MM.1S (cell line): Measurements from ENCODE around the gene GPR62.

Experiments
- DNase-seq: peaks from one replicate; pipeline ENCODE4 v3.0.0-alpha.2; 2015
- H2AFZ ChIP-seq: fragments of 300-600 bp; sonication (generic); 2 replicates; pipeline ENCODE4 v1.6.0; 2016; ENCODE audit warnings: antibody characterized with exemption, low read length
- H3F3A ChIP-seq: fragments of 300-600 bp; sonication (generic); 2 replicates; pipeline ENCODE4 v1.6.1; 2016; ENCODE audit warnings: mild to moderate bottlenecking, antibody characterized with exemption, low read length, moderate library complexity, mixed read lengths; ENCODE audit not compliant: insufficient read depth
- H3K27ac ChIP-seq: fragments of 300-600 bp; sonication (generic); 2 replicates; pipeline ENCODE4 v1.5.1; 2016; ENCODE audit warnings: mild to moderate bottlenecking, low read length
- H3K27me3 ChIP-seq: fragments of 300-600 bp; sonication (generic); replicated peaks from 2 replicates; pipeline ENCODE4 v1.6.0; 2016; ENCODE audit warnings: low read length; ENCODE audit not compliant: insufficient read depth
- H3K36me3 ChIP-seq: fragments of 300-600 bp; sonication (generic); replicated peaks from 2 replicates; pipeline ENCODE4 v1.6.1; 2016; ENCODE audit warnings: mild to moderate bottlenecking, low read length, mixed read lengths; ENCODE audit not compliant: insufficient read depth
- H3K4me1 ChIP-seq: fragments of 300-600 bp; sonication (generic); 2 replicates; pipeline ENCODE4 v1.6.1; 2016; ENCODE audit warnings: low read length, mixed read lengths
- H3K4me2 ChIP-seq: fragments of 300-600 bp; sonication (generic); 2 replicates; pipeline ENCODE4 v1.6.0; 2016; ENCODE audit warnings: low read depth, low read length
- H3K4me3 ChIP-seq: fragments of 300-600 bp; sonication (generic); 2 replicates; pipeline ENCODE4 v1.5.1; 2016; ENCODE audit warnings: low read length, mixed read lengths
- H3K79me2 ChIP-seq: fragments of 300-600 bp; sonication (generic); 2 replicates; pipeline ENCODE4 v1.6.1; 2016; ENCODE audit warnings: mixed run types, low read length, mixed read lengths
- H3K9ac ChIP-seq: fragments of 300-600 bp; sonication (generic); 2 replicates; pipeline ENCODE4 v1.6.1; 2016; ENCODE audit warnings: low read length, mixed read lengths
- H3K9me2 ChIP-seq: fragments of 300-600 bp; sonication (generic); replicated peaks from 2 replicates; pipeline ENCODE4 v1.6.1; 2016; ENCODE audit warnings: mild to moderate bottlenecking, low read length, mixed read lengths; ENCODE audit not compliant: insufficient read depth
- H3K9me3 ChIP-seq: fragments of 300-600 bp; sonication (generic); replicated peaks from 2 replicates; pipeline ENCODE4 v1.6.1; 2016; ENCODE audit warnings: mild to moderate bottlenecking, low read length, mixed read lengths; ENCODE audit not compliant: insufficient read depth
- H4K20me1 ChIP-seq: fragments of 300-600 bp; sonication (generic); 2 replicates; pipeline ENCODE4 v1.6.1; 2016; ENCODE audit warnings: mild to moderate bottlenecking, low read length, moderate library complexity, mixed read lengths; ENCODE audit not compliant: insufficient read depth
- CTCF ChIP-seq: fragments of 300-600 bp; sonication (generic); IDR thresholded peaks from 2 replicates; pipeline ENCODE4 v1.5.1; 2016; ENCODE audit warnings: antibody characterized with exemption, low read length, mixed read lengths
- EZH2 ChIP-seq: fragments of 300-600 bp; sonication (generic); optimal IDR thresholded peaks from 2 replicates; pipeline ENCODE3; 2017; ENCODE audit warnings: low read depth, mild to moderate bottlenecking, antibody characterized with exemption, low read length, mixed read lengths
- EZH2phosphoT487 ChIP-seq: fragments of 300-600 bp; sonication (generic); IDR thresholded peaks from 2 replicates; pipeline ENCODE4 v1.6.1; 2018; ENCODE audit warnings: antibody characterized with exemption, low read length

Gene GPR62, protein sequence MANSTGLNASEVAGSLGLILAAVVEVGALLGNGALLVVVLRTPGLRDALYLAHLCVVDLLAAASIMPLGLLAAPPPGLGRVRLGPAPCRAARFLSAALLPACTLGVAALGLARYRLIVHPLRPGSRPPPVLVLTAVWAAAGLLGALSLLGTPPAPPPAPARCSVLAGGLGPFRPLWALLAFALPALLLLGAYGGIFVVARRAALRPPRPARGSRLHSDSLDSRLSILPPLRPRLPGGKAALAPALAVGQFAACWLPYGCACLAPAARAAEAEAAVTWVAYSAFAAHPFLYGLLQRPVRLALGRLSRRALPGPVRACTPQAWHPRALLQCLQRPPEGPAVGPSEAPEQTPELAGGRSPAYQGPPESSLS

DNA sequence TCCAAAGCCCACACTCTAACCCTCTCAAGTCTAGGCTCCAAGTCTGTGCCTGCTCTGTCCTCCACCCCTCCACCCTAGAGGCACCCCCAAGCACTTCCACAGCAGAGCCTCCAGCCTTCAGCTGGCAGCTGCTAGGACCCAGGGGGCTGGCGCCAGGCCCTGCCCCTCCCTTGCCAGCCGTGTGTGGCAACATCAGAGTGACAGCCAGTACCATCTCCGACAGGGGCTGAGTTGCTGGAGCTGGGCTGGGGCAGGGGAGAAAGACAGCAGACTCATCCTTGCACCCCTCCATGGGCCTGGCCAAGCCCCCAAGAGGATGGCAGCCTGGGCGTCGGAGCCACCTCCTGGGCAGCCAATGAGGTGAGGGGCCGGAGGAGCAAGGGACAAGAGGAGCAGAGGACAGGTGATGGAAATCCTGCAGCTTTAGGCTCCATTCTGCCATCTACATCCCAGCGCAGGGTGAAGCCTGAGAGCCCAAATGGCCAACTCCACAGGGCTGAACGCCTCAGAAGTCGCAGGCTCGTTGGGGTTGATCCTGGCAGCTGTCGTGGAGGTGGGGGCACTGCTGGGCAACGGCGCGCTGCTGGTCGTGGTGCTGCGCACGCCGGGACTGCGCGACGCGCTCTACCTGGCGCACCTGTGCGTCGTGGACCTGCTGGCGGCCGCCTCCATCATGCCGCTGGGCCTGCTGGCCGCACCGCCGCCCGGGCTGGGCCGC is at the start of gene GPR62:
GPR62 (plus strand) TSS at position 207 of the 718 bp plus-strand sequence; CDS start at position 479, 272 bp downstream.
- H3K4me3 ChIP-seq: no peak within 1 kb of the TSS
- H3K9me2 ChIP-seq: no peaks in the 10 kb centered on the region
- H3K4me1 ChIP-seq: no peaks in the 10 kb centered on the region
- TF ChIP-seq CTCF (no peak), EZH2 (no peak), EZH2phosphoT487 (no peak)
- no peak within 1 kb of the TSS for H3K9ac ChIP-seq
- H3K27ac ChIP-seq: no peak within 1 kb of the TSS
- no peaks in the 10 kb centered on the region for H3F3A ChIP-seq
- no peaks in the 10 kb centered on the region for H3K9me3 ChIP-seq
- H2AFZ ChIP-seq: no peak within 1 kb of the TSS
- no peaks in the 10 kb centered on the region for H3K79me2 ChIP-seq
- no peaks in the 10 kb centered on the region for H4K20me1 ChIP-seq
- H3K4me2 ChIP-seq: 0 out of 2 replicates have a peak within 1 kb of the TSS, but pooled peaks have one; percentile 15
- peaks cover 12% of the 10 kb centered on the region; the same call in 1 of the 2 replicates for H3K27me3 ChIP-seq
- H3K36me3 ChIP-seq: no peaks in the 10 kb centered on the region
- no peak for DNase-seq

DNA sequence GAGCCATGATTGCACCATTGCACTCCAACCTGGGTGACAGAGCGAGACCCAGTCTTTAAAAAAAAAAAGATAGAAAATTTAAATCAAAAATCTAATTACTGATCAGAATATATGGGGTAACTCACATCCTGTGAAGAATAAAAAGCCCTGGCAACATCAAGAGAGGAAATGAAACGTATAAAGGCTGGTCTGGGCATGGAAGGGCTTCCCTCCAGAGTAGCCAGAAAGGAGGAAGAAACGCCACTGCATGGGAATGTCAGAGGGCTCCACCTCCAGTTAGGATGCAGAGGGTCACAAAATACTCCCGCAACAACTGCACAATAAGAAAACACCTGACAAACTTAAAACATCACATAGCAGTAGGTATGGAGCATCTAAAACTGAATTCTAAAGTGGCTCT is 47.2 kb upstream of the GPR62 start:
- H3K36me3 ChIP-seq: no peaks in the 10 kb centered on the region
- no peaks in the 10 kb centered on the region for H3K9me2 ChIP-seq
- no peak overlapping the region for H2AFZ ChIP-seq
- no peaks in the 10 kb centered on the region for H3K4me1 ChIP-seq
- no peak overlapping the region for H3K9ac ChIP-seq
- no peaks in the 10 kb centered on the region for H3F3A ChIP-seq
- H3K79me2 ChIP-seq: no peaks in the 10 kb centered on the region
- DNase-seq: no peak
- no peak overlapping the region for H3K4me3 ChIP-seq
- H4K20me1 ChIP-seq: no peaks in the 10 kb centered on the region
- no peaks in the 10 kb centered on the region for H3K27me3 ChIP-seq
- no peak for TF ChIP-seq EZH2phosphoT487
- TF ChIP-seq CTCF: no peak
- no peak for TF ChIP-seq EZH2
- H3K4me2 ChIP-seq: no peak overlapping the region
- H3K9me3 ChIP-seq: no peaks in the 10 kb centered on the region
- H3K27ac ChIP-seq: no peak overlapping the region

DNA sequence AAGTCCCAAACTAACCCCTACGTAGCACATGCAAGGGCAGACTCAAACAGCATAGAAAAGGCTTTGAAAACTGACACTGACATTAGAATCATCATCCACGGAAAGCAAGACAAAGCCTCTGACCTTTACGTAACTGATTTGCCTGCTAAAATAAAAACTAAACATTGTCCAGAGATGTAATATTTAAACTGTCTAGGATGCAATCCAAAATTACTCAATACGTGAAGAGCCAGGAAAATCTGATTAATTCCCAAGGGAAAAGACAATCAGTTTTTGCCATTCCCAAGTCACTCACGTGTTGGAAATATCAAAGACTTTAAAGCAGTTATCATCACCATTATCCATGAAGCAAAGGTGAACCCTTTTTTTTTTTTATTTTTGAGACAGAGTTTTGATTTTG is 38.8 kb upstream of the GPR62 start:
- no peaks in the 10 kb centered on the region for H3K9me2 ChIP-seq
- no peak for DNase-seq
- H2AFZ ChIP-seq: no peak overlapping the region
- H3K4me3 ChIP-seq: no peak overlapping the region
- TF ChIP-seq EZH2phosphoT487: no peak
- TF ChIP-seq EZH2: no peak
- no peak for TF ChIP-seq CTCF
- H3K27me3 ChIP-seq: no peaks in the 10 kb centered on the region
- no peaks in the 10 kb centered on the region for H3K4me1 ChIP-seq
- no peak overlapping the region for H3K4me2 ChIP-seq
- H4K20me1 ChIP-seq: no peaks in the 10 kb centered on the region
- no peaks in the 10 kb centered on the region for H3K79me2 ChIP-seq
- no peak overlapping the region for H3K9ac ChIP-seq
- no peak overlapping the region for H3K27ac ChIP-seq
- no peaks in the 10 kb centered on the region for H3K9me3 ChIP-seq
- H3F3A ChIP-seq: no peaks in the 10 kb centered on the region
- H3K36me3 ChIP-seq: no peaks in the 10 kb centered on the region
